Cardiac fibroblast (primary cell): ENCODE results near the gene KNOP1.

Experiments
- DNase-seq, 2 donors: peaks; one replicate each; pipeline versions ENCODE4 v3.0.0 to v3.0.0-alpha.2; 2010; ENCODE audit warnings: low read depth in 2 of 2
- H3K4me3 ChIP-seq, 2 donors: replicated peaks in 1 of 2; 1 replicate in 1 of 2; 2 replicates in 1 of 2; pipeline ENCODE4 v1.5.1; 2011; ENCODE audit warnings: low read depth in 2 of 2, low read length in 2 of 2, mild to moderate bottlenecking in 2 of 2, moderate library complexity in 1 of 2
- TF ChIP-seq, protein P1 (sequence below): IDR thresholded peaks from one replicate; pipeline ENCODE4 v1.5.1; 2011; ENCODE audit warnings: low read depth, mild to moderate bottlenecking, low read length, inconsistent platforms

Gene KNOP1

DNA sequence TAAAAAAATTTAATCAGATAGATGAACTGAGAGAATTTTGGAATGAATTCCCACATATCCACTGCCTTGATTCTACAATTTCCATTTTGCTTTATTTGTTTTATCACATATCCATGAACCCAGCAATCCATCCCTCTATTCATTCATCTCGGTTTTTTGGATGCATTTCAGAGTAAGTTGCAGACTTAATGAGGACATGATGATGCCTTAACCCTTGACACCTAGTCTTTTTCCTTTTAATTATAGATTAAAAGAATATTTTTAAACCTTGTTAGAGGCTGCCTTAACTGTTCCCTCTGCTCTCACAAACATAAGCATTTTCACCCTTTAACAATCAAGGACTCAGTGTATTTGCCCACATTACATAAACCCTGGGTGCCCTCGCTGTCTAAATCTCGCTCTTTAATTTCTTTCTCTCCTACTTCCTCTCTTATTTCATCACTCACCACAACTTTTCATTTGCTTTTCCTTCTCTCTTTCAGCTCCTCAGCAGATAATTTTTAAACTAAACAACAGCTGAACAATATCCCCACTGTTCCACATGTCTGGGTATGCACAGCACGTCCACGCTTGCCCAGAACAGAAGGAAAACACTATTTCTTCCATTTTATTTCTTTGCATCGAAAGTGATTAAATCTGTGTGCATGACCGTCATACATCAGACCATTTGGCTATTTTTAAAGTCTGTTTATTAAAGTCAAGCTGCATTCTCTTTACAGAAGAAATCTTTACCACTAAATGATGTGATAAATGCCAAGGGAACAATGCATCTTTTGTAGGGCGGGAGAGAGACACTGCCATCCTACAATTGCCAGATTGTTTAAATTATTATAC is 40.0 kb upstream of the KNOP1 start:
- TF ChIP-seq, protein P1, sequence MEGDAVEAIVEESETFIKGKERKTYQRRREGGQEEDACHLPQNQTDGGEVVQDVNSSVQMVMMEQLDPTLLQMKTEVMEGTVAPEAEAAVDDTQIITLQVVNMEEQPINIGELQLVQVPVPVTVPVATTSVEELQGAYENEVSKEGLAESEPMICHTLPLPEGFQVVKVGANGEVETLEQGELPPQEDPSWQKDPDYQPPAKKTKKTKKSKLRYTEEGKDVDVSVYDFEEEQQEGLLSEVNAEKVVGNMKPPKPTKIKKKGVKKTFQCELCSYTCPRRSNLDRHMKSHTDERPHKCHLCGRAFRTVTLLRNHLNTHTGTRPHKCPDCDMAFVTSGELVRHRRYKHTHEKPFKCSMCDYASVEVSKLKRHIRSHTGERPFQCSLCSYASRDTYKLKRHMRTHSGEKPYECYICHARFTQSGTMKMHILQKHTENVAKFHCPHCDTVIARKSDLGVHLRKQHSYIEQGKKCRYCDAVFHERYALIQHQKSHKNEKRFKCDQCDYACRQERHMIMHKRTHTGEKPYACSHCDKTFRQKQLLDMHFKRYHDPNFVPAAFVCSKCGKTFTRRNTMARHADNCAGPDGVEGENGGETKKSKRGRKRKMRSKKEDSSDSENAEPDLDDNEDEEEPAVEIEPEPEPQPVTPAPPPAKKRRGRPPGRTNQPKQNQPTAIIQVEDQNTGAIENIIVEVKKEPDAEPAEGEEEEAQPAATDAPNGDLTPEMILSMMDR, result no peak
- H3K4me3 ChIP-seq, result no peak overlapping the region
- peak in 1 of 2 donors; percentile 37 for DNase-seq

GRCh38 chr16:19757026-19757425 is 39.0 kb upstream of the KNOP1 start:
- peak in 1 of 2 donors; percentile 28 for DNase-seq
- H3K4me3 ChIP-seq, result no peak overlapping the region

GRCh38 chr16:19755268-19755667 is 37.2 kb upstream of the KNOP1 start:
- no peak for DNase-seq
- H3K4me3 ChIP-seq, result no peak overlapping the region

More at GRCh38 chr16:19757026-19757425, 39.0 kb upstream of the KNOP1 start:
- TF ChIP-seq, protein P1, result no peak

GRCh38 chr16:19754644-19755036 is 36.6 kb upstream of the KNOP1 start:
- TF ChIP-seq, protein P1, result no peak
- no peak for DNase-seq
- H3K4me3 ChIP-seq, result no peak overlapping the region

More at GRCh38 chr16:19755268-19755667, 37.2 kb upstream of the KNOP1 start:
- TF ChIP-seq, protein P1, result no peak

- TF ChIP-seq, protein P1, result no peak
- DNase-seq, result peak; percentile 77 to 86
- H3K4me3 ChIP-seq, result no peak overlapping the region
Observed at GRCh38 chr16:19753815-19754643, 36.0 kb upstream of the KNOP1 start.

DNA sequence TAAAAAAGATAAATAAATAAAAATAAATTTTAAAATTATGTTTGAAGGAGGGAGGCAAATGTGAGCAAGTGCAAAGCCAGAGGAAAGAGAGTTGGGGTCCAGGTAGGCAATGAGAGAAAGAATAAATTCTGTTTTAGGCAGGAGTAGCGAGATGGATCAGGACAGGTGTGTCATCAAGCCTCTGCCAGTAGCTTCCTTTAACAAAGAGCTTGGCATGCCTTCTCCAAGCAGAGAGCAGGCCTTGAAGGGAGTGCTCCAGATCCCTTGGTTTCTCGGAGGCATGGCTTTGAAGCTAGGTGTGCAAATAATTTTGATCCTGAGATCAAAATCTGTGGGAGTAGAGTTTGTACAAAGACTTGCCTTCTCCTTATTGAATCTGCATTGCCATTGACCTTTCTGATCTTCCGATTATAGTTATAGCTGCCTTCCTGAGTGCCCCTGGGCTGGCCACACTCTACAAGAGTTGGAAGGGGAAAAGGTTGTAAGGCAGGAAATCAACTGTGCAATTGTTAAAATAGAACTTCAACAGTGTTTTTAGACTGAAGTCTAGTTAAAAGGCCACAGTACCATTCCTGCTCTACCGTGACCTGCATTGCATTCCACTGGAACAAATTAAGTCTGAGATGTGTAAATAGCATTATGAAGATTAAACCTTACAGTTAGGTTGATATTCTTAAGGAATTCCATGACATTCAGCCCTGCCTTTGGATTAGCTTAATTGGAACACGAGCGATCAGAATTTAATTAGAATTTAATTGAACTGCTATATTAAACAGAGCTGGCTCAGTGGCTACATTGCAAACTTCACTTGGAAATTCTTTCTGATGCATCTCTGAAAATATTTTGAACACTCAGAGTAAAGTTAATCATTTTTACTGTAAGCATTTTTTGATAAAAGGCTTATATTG is 33.7 kb upstream of the KNOP1 start:
- no peak overlapping the region for H3K4me3 ChIP-seq
- TF ChIP-seq, protein P1, result no peak
- DNase-seq, result no peak
